ENCODE data around the gene CTNNA3. TPM values are rescaled to one million over a fixed set of nuclear protein-coding genes. Genes with fewer than 3 reads are reported as not detected.

The CTNNA3 gene
- total RNA-seq, 2 experiments from 2014 or later = 0.30 TPM; not detected in 1

GRCh38 chr10:66273966-66274519 lies 1422.0 kb downstream of the CTNNA3 start:
- no peaks in the 10 kb centered on the region for H3K4me1 Mint-ChIP-seq
- H3K9me3 Mint-ChIP-seq (ENCODE audit: low read depth) = no peaks in the 10 kb centered on the region
- ATAC-seq (no peak), DNase-seq (no peak)
- H3K36me3 Mint-ChIP-seq (ENCODE audit: low read depth) = no peaks in the 10 kb centered on the region
- no peak overlapping the region for H3K27ac Mint-ChIP-seq
- H3K4me3 Mint-ChIP-seq = no peak overlapping the region
- H3K27me3 Mint-ChIP-seq = no peaks in the 10 kb centered on the region
- POLR2A ChIA-PET = no interaction called here
- CTCF ChIA-PET = no interaction called here
- intact Hi-C loops (cut with DNase I, micrococcal nuclease) = no loop called here

DNA sequence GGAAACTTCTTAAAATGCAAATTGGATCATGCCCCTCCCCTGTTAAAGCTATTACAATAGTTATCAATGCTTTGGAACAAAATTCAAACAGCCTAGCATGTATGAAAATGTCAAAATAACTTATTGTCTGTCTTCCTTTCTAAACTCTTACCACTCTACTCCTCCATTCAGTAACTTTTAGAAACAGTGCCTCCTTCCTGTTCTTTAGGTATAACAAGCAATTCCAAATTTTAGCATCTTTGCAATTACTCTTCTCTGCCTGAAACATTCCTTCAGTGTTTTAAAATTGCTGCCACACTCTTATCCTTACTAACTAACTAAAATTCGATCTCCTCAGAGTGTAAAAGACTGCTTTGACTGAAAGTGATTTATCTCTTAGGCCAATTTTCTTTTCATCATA lies 1430.6 kb downstream of the CTNNA3 start:
- DNase-seq = no peak
- CTCF ChIA-PET = interaction anchor here (0.6 kb wide), 1 partner anchor 77 kb away, joined by 3 read pairs; no protein-coding TSS in a partner anchor
- POLR2A ChIA-PET = no interaction called here
- H3K36me3 Mint-ChIP-seq (ENCODE audit: low read depth) = no peaks in the 10 kb centered on the region
- H3K4me3 Mint-ChIP-seq = no peak overlapping the region
- no peak for ATAC-seq
- no peak overlapping the region for H3K27ac Mint-ChIP-seq
- intact Hi-C loops (cut with DNase I, micrococcal nuclease) = no loop called here
- no peaks in the 10 kb centered on the region for H3K9me3 Mint-ChIP-seq (ENCODE audit: low read depth)
- no peaks in the 10 kb centered on the region for H3K27me3 Mint-ChIP-seq
- H3K4me1 Mint-ChIP-seq = no peaks in the 10 kb centered on the region

- H3K27ac Mint-ChIP-seq = no peak overlapping the region
- H3K4me3 Mint-ChIP-seq = no peak overlapping the region
- ATAC-seq = no peak
- CTCF ChIA-PET = no interaction called here
- H3K9me3 Mint-ChIP-seq (ENCODE audit: low read depth) = peaks cover 4% of the 10 kb centered on the region
- H3K27me3 Mint-ChIP-seq = no peaks in the 10 kb centered on the region
- H3K36me3 Mint-ChIP-seq (ENCODE audit: low read depth) = no peaks in the 10 kb centered on the region
- intact Hi-C loops (cut with DNase I, micrococcal nuclease) = no loop called here
- H3K4me1 Mint-ChIP-seq = no peaks in the 10 kb centered on the region
- no peak for DNase-seq
- POLR2A ChIA-PET = no interaction called here
These were observed 1436.2 kb downstream of the CTNNA3 start for GRCh38 chr10:66259836-66260235.

GRCh38 chr10:66258693-66259092 lies 1437.3 kb downstream of the CTNNA3 start:
- DNase-seq = no peak
- ATAC-seq = no peak
- ChIA-PET CTCF (no interaction called here), POLR2A (no interaction called here)
- Mint-ChIP-seq H3K27me3 (no peaks in the 10 kb centered on the region), H3K9me3 (ENCODE audit: low read depth) (peaks cover 4% of the 10 kb centered on the region), H3K27ac (no peak overlapping the region), H3K36me3 (ENCODE audit: low read depth) (no peaks in the 10 kb centered on the region), H3K4me3 (no peak overlapping the region), H3K4me1 (no peaks in the 10 kb centered on the region)
- intact Hi-C loops (cut with DNase I, micrococcal nuclease) = no loop called here

GRCh38 chr10:66257801-66258200 lies 1438.2 kb downstream of the CTNNA3 start:
- Mint-ChIP-seq H3K36me3 (ENCODE audit: low read depth) (no peaks in the 10 kb centered on the region), H3K4me3 (no peak overlapping the region), H3K9me3 (ENCODE audit: low read depth) (peaks cover 4% of the 10 kb centered on the region), H3K27me3 (no peaks in the 10 kb centered on the region), H3K27ac (no peak overlapping the region), H3K4me1 (no peaks in the 10 kb centered on the region)
- ATAC-seq (no peak), DNase-seq (no peak)
- ChIA-PET CTCF (no interaction called here), POLR2A (no interaction called here)
- intact Hi-C loops (cut with DNase I, micrococcal nuclease) = no loop called here

DNA sequence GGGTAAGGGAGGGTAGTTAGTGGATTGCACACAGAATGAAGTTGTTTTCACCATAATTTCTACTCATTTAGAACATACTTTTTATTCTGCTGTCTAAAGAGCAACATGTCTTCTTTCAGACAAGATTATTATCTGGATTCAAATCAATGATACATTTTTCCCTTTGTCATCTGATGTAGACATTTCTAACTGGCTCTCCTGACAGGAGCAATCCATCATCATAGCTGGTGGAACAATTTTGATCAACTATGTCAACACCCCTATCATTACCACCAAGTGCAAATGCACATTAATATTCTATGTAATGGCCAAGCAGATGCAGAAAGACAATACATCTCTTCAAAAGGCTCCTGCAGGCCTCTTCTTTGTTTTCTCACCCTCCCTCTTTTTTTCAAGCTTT lies 1443.0 kb downstream of the CTNNA3 start:
- ATAC-seq (no peak), DNase-seq (no peak)
- ChIA-PET CTCF (no interaction called here), POLR2A (no interaction called here)
- Mint-ChIP-seq H3K27ac (no peak overlapping the region), H3K27me3 (no peaks in the 10 kb centered on the region), H3K4me3 (no peak overlapping the region), H3K4me1 (no peaks in the 10 kb centered on the region), H3K36me3 (ENCODE audit: low read depth) (no peaks in the 10 kb centered on the region), H3K9me3 (ENCODE audit: low read depth) (peaks cover 15% of the 10 kb centered on the region)
- intact Hi-C loops (cut with DNase I, micrococcal nuclease) = no loop called here

DNA sequence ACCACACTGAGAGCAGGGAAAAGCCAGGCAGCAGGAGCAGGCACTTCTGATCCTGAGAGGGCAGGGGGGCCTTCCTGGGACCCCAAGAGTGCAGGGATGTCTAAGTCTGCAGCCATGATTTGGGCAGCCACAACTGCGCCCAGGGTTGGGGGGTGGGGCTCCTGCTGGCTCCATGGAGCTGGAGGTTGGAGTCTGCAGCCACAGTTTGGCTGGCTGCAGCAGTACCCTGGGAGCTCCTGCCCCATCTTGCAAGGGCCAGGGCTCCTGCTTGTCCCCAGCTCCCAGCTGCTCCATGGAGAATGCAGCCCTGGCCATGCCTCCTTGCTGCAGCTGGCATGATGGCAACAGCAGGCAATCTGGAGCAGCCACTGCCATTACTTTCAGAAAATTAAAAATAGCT lies 1449.8 kb downstream of the CTNNA3 start:
- no peak overlapping the region for H3K4me3 Mint-ChIP-seq
- no peaks in the 10 kb centered on the region for H3K36me3 Mint-ChIP-seq (ENCODE audit: low read depth)
- no peaks in the 10 kb centered on the region for H3K27me3 Mint-ChIP-seq
- peaks cover 17% of the 10 kb centered on the region for H3K9me3 Mint-ChIP-seq (ENCODE audit: low read depth)
- DNase-seq = no peak
- ChIA-PET POLR2A (no interaction called here), CTCF (no interaction called here)
- intact Hi-C loops (cut with DNase I, micrococcal nuclease) = no loop called here
- no peaks in the 10 kb centered on the region for H3K4me1 Mint-ChIP-seq
- H3K27ac Mint-ChIP-seq = no peak overlapping the region
- no peak for ATAC-seq

DNA sequence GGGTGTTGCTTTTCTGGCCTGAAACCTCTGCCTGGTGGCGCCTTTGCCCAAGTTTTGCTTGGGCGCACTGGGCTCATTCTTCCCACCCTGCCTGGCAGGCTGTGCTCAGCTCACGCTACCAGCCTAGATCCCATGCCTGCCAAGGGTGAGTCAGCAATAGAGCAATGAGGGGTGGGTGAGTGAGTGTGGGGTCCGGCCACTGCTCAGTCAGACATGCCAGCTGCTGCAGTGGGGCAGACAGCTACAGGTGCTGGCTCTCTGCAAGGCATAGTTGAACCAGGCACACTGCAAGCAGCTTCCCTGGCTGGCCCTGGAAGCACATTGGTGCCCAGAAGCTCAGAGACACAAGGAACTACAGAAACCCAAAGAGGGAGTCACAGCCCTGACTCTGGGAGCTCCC lies 1451.0 kb downstream of the CTNNA3 start:
- DNase-seq = no peak
- intact Hi-C loops (cut with DNase I, micrococcal nuclease) = no loop called here
- Mint-ChIP-seq H3K27me3 (peaks cover 2% of the 10 kb centered on the region), H3K27ac (no peak overlapping the region), H3K9me3 (ENCODE audit: low read depth) (peaks cover 17% of the 10 kb centered on the region), H3K4me1 (no peaks in the 10 kb centered on the region), H3K4me3 (no peak overlapping the region), H3K36me3 (ENCODE audit: low read depth) (no peaks in the 10 kb centered on the region)
- no peak for ATAC-seq
- CTCF ChIA-PET = interaction anchor here (1.5 kb wide), 1 partner anchor 13 kb away, joined by 5 read pairs; no protein-coding TSS in a partner anchor
- POLR2A ChIA-PET = no interaction called here

DNA sequence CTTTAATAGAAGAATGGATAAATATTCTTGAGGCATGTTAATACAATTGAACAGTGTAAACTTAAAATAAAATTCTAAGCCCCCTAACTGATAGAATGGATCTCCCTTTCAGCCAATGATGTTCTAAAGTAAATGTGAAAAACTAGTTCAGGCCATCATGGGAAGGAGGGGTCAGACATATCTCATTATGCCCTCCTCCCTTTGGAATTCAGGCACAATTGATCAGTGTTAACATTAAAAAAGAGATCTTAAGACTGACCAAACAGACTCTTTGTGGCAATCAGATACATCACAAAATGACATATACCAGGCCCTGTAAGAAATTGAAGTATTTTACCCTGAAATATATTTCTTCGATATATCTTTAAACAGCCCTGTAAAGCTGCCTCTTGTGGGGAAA lies 1453.1 kb downstream of the CTNNA3 start:
- H3K36me3 Mint-ChIP-seq (ENCODE audit: low read depth) = no peaks in the 10 kb centered on the region
- no peaks in the 10 kb centered on the region for H3K4me1 Mint-ChIP-seq
- intact Hi-C loops (cut with DNase I, micrococcal nuclease) = no loop called here
- DNase-seq (no peak), ATAC-seq (no peak)
- H3K9me3 Mint-ChIP-seq (ENCODE audit: low read depth) = peaks cover 6% of the 10 kb centered on the region
- H3K27me3 Mint-ChIP-seq = peaks cover 2% of the 10 kb centered on the region
- H3K27ac Mint-ChIP-seq = no peak overlapping the region
- ChIA-PET POLR2A (no interaction called here), CTCF (no interaction called here)
- H3K4me3 Mint-ChIP-seq = no peak overlapping the region

GRCh38 chr10:66239062-66239461 lies 1456.9 kb downstream of the CTNNA3 start:
- DNase-seq (no peak), ATAC-seq (no peak)
- Mint-ChIP-seq H3K27me3 (peaks cover 2% of the 10 kb centered on the region), H3K36me3 (ENCODE audit: low read depth) (no peaks in the 10 kb centered on the region), H3K9me3 (ENCODE audit: low read depth) (peaks cover 1% of the 10 kb centered on the region), H3K4me3 (no peak overlapping the region), H3K27ac (no peak overlapping the region), H3K4me1 (no peaks in the 10 kb centered on the region)
- ChIA-PET CTCF (interaction anchor here (0.5 kb wide), 1 partner anchor 695 kb away, joined by 3 read pairs; no protein-coding TSS in a partner anchor), POLR2A (no interaction called here)
- intact Hi-C loops (cut with DNase I, micrococcal nuclease) = no loop called here

DNA sequence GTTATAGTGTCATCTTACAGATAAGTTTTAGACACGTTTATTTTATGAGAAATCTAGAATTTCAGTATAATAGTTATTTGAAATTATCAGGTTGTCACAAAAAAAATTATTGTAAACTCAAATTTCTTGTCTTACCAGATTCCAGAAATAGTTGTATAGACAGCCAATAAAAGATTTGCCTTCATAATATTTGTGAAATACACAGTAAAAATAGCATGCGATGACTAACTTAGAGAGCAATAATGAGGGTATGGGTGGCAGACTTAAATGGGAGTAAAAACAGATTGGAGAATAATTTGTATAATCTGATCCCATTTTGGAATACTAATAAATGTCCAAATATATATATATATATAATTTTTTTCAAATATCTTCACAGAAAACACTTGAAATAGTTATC lies 1457.7 kb downstream of the CTNNA3 start:
- no peaks in the 10 kb centered on the region for H3K4me1 Mint-ChIP-seq
- H3K27ac Mint-ChIP-seq = no peak overlapping the region
- POLR2A ChIA-PET = no interaction called here
- peaks cover 2% of the 10 kb centered on the region for H3K27me3 Mint-ChIP-seq
- H3K4me3 Mint-ChIP-seq = no peak overlapping the region
- CTCF ChIA-PET = no interaction called here
- DNase-seq (no peak), ATAC-seq (no peak)
- H3K9me3 Mint-ChIP-seq (ENCODE audit: low read depth) = peaks cover 1% of the 10 kb centered on the region
- intact Hi-C loops (cut with DNase I, micrococcal nuclease) = no loop called here
- no peaks in the 10 kb centered on the region for H3K36me3 Mint-ChIP-seq (ENCODE audit: low read depth)

- DNase-seq = no peak
- Mint-ChIP-seq H3K27ac (no peak overlapping the region), H3K36me3 (ENCODE audit: low read depth) (no peaks in the 10 kb centered on the region), H3K4me3 (no peak overlapping the region), H3K27me3 (no peaks in the 10 kb centered on the region), H3K4me1 (no peaks in the 10 kb centered on the region), H3K9me3 (ENCODE audit: low read depth) (peaks cover 4% of the 10 kb centered on the region)
- ChIA-PET POLR2A (no interaction called here), CTCF (no interaction called here)
- no peak for ATAC-seq
- intact Hi-C loops (cut with DNase I, micrococcal nuclease) = no loop called here
These were observed 1461.1 kb downstream of the CTNNA3 start for GRCh38 chr10:66234872-66235271.

- no peaks in the 10 kb centered on the region for H3K36me3 Mint-ChIP-seq (ENCODE audit: low read depth)
- no peak overlapping the region for H3K4me3 Mint-ChIP-seq
- H3K4me1 Mint-ChIP-seq = no peaks in the 10 kb centered on the region
- no peak overlapping the region for H3K27ac Mint-ChIP-seq
- DNase-seq (no peak), ATAC-seq (no peak)
- POLR2A ChIA-PET = no interaction called here
- CTCF ChIA-PET = no interaction called here
- intact Hi-C loops (cut with DNase I, micrococcal nuclease) = no loop called here
- peaks cover 28% of the 10 kb centered on the region for H3K9me3 Mint-ChIP-seq (ENCODE audit: low read depth)
- H3K27me3 Mint-ChIP-seq = no peaks in the 10 kb centered on the region
These were observed 1467.1 kb downstream of the CTNNA3 start for GRCh38 chr10:66228887-66229286.

All from activated CD4-positive, alpha-beta T cell treated with anti-CD3 and anti-CD28 coated beads for 36 hours (primary cell).